OCI-LY1 (cell line): Measurements from ENCODE around the gene LRG1.
"Not testable (repeated sequence)": the region's sequence is repeated elsewhere in the genome, so short reads cannot be mapped to it uniquely, and the experiment has no call there.

ENCODE experiments used
- H2AFZ ChIP-seq: fragments of 200-600 bp; sonication (generic), shearing (Covaris generic); 2 replicates; pipeline ENCODE4 v1.6.0; 2014; ENCODE audit warnings: antibody characterized with exemption, mild to moderate bottlenecking, low read length
- H3F3A ChIP-seq: fragments of 200-600 bp; sonication (generic), shearing (Covaris generic); 2 replicates; pipeline ENCODE4 v1.6.0; 2014; ENCODE audit warnings: mild to moderate bottlenecking, antibody characterized with exemption, low read length, moderate library complexity; ENCODE audit not compliant: insufficient read depth
- H3K27ac ChIP-seq: fragments of 200-600 bp; sonication (generic); 2 replicates; pipeline ENCODE4 v1.5.1; 2014; ENCODE audit warnings: low read length, mixed run types, mild to moderate bottlenecking, low read depth; ENCODE audit not compliant: poor library complexity, severe bottlenecking
- H3K27me3 ChIP-seq: fragments of 200-600 bp; sonication (generic); 2 replicates; pipeline ENCODE4 v1.6.0; 2014; ENCODE audit warnings: antibody characterized with exemption, mild to moderate bottlenecking, low read length, moderate library complexity; ENCODE audit not compliant: insufficient read depth
- H3K36me3 ChIP-seq: fragments of 200-600 bp; sonication (generic); 2 replicates; pipeline ENCODE4 v1.6.1; 2014; ENCODE audit warnings: mild to moderate bottlenecking, antibody characterized with exemption, low read length, moderate library complexity, mixed read lengths; ENCODE audit not compliant: insufficient read depth
- H3K4me1 ChIP-seq: fragments of 200-600 bp; sonication (generic); 2 replicates; pipeline ENCODE4 v1.5.1; 2014; ENCODE audit warnings: mild to moderate bottlenecking, low read length, moderate library complexity; ENCODE audit not compliant: insufficient read depth, severe bottlenecking
- H3K4me2 ChIP-seq: fragments of 200-600 bp; sonication (generic), shearing (Covaris generic); 2 replicates; pipeline ENCODE4 v1.6.1; 2014; ENCODE audit warnings: low read length
- H3K4me3 ChIP-seq: fragments of 200-600 bp; sonication (generic); 2 replicates; pipeline ENCODE4 v1.5.1; 2014; ENCODE audit warnings: low read length, low read depth, mild to moderate bottlenecking, mixed read lengths; ENCODE audit not compliant: poor library complexity, severe bottlenecking
- H3K79me2 ChIP-seq: fragments of 200-600 bp; shearing (Covaris generic); 2 replicates; pipeline ENCODE4 v1.6.1; 2016; ENCODE audit warnings: mixed run types, low read length, mixed read lengths; ENCODE audit not compliant: insufficient read depth
- H3K9ac ChIP-seq: fragments of 200-600 bp; sonication (generic), shearing (Covaris generic); 2 replicates; pipeline ENCODE4 v1.6.1; 2014; ENCODE audit warnings: mild to moderate bottlenecking, low read length, mixed read lengths
- H3K9me2 ChIP-seq: fragments of 200-600 bp; sonication (generic), shearing (Covaris generic); 2 replicates; pipeline ENCODE4 v1.6.1; 2014; ENCODE audit warnings: low read depth, mild to moderate bottlenecking, low read length, mixed read lengths
- H3K9me3 ChIP-seq: fragments of 200-600 bp; shearing (Covaris generic); 2 replicates; pipeline ENCODE4 v1.6.1; 2014; ENCODE audit warnings: low read length, mixed read lengths
- H4K20me1 ChIP-seq: fragments of 200-600 bp; sonication (generic), shearing (Covaris generic); 2 replicates; pipeline ENCODE4 v1.6.0; 2016; ENCODE audit warnings: mild to moderate bottlenecking, low read length; ENCODE audit not compliant: insufficient read depth
- CTCF ChIP-seq: fragments of 200-600 bp; sonication (generic), shearing (Covaris generic); IDR thresholded peaks from 2 replicates; pipeline ENCODE4 v1.5.1; 2017; ENCODE audit warnings: mild to moderate bottlenecking, antibody characterized with exemption, low read length, moderate library complexity, mixed read lengths
- EZH2 ChIP-seq: fragments of 200-600 bp; sonication (generic), shearing (Covaris generic); IDR thresholded peaks from 2 replicates; pipeline ENCODE4 v1.8.0; 2017; ENCODE audit warnings: borderline replicate concordance, mixed run types, mild to moderate bottlenecking, antibody characterized with exemption, low read length, moderate library complexity, mixed read lengths

The LRG1 gene

GRCh38 chr19:4547303-4548237 is 7.7 kb upstream of the LRG1 start:
- H3K9me2 ChIP-seq = no peaks in the 10 kb centered on the region
- H3K36me3 ChIP-seq = no peaks in the 10 kb centered on the region
- no peak overlapping the region for H3K4me3 ChIP-seq
- H3K9me3 ChIP-seq = no peaks in the 10 kb centered on the region
- no peak for TF ChIP-seq EZH2
- peak; percentile 42; the same call in 1 of the 2 replicates for TF ChIP-seq CTCF
- H2AFZ ChIP-seq = no peak overlapping the region
- no peaks in the 10 kb centered on the region for H3F3A ChIP-seq
- peaks cover 16% of the 10 kb centered on the region; the same call in 1 of the 2 replicates for H3K27me3 ChIP-seq
- H3K4me2 ChIP-seq = no peak overlapping the region
- H3K9ac ChIP-seq = no peak overlapping the region
- H3K27ac ChIP-seq = no peak overlapping the region
- H3K4me1 ChIP-seq = no peaks in the 10 kb centered on the region
- no peaks in the 10 kb centered on the region for H4K20me1 ChIP-seq
- H3K79me2 ChIP-seq = no peaks in the 10 kb centered on the region

GRCh38 chr19:4543842-4544647 is 4.2 kb upstream of the LRG1 start:
- Histone ChIP-seq H3K27me3 (peaks cover 20% of the 10 kb centered on the region; the same call in 1 of the 2 replicates), H3K4me2 (no peak overlapping the region), H3K27ac (no peak overlapping the region), H3K9me2 (no peaks in the 10 kb centered on the region), H3K9me3 (no peaks in the 10 kb centered on the region), H3K79me2 (no peaks in the 10 kb centered on the region), H3K4me3 (no peak overlapping the region), H4K20me1 (no peaks in the 10 kb centered on the region), H2AFZ (no peak overlapping the region), H3F3A (no peaks in the 10 kb centered on the region), H3K4me1 (no peaks in the 10 kb centered on the region), H3K9ac (no peak overlapping the region), H3K36me3 (no peaks in the 10 kb centered on the region; the same call in 1 of the 2 replicates)
- TF ChIP-seq EZH2 = no peak

- Histone ChIP-seq H3K36me3 (no peaks in the 10 kb centered on the region; the same call in 1 of the 2 replicates), H3K27ac (no peak overlapping the region), H3K4me2 (no peak overlapping the region; the same call in 1 of the 2 replicates), H3K4me1 (no peaks in the 10 kb centered on the region), H3K4me3 (no peak overlapping the region), H3K79me2 (no peaks in the 10 kb centered on the region), H3K9me3 (no peaks in the 10 kb centered on the region), H3K9ac (no peak overlapping the region), H3K27me3 (peaks cover 21% of the 10 kb centered on the region; the same call in 1 of the 2 replicates), H3F3A (no peaks in the 10 kb centered on the region), H3K9me2 (no peaks in the 10 kb centered on the region), H2AFZ (no peak overlapping the region), H4K20me1 (no peaks in the 10 kb centered on the region)
- no peak for TF ChIP-seq EZH2
Observed at GRCh38 chr19:4542896-4543841, 3.3 kb upstream of the LRG1 start.

- not testable (repeated sequence) for H3K27ac ChIP-seq, H3K36me3 ChIP-seq, H3K4me3 ChIP-seq, H3K79me2 ChIP-seq, H2AFZ ChIP-seq, H3K4me1 ChIP-seq, H3K9me3 ChIP-seq, H3F3A ChIP-seq, H3K4me2 ChIP-seq, H3K9ac ChIP-seq, H4K20me1 ChIP-seq, H3K9me2 ChIP-seq
- peaks cover 15% of the 10 kb centered on the region; the same call in 1 of the 2 replicates for H3K27me3 ChIP-seq
Observed at GRCh38 chr19:4541806-4542145, 1.9 kb upstream of the LRG1 start.
